ENCODE results near the gene SMARCD3.

Gene SMARCD3

DNA sequence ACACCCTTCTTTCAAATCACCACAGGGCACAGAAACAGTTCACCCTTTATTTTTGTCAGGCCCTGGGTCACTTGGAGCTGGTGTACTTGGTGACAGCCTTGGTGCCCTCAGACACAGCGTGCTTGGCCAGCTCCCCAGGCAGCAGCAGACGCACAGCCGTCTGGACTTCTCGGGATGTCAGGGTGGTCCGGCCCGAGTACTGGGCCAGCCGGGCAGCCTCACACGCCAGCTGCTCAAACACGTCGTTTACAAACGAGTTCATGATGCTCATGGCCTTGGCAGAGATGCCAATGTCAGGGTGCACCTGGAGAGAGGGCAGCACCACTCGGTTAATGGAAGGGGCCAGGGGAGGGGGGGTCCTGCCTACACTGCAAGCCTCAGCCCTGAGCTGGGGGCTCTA, 40.7 kb downstream of the SMARCD3 start:
- no peak for DNase-seq

DNA sequence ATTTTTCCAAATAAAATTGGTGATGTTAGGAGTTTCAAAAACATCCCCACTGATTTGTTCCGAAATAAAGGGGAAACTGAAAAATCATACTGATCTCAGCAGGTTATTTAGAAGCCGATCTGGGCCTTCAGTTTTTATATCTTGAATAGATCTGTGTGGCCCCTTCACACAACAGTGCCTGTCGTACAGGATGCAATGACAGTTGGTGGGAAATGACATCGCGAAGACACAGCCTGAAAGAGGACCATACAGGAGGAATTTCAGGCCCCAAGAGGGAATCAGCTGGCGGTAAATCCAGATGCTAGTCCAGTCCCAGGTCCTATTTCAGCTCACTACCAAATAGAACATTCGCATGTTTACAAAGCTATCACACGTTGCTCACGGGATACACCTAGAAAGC, 41.2 kb downstream of the SMARCD3 start:
- no peak for DNase-seq

DNA sequence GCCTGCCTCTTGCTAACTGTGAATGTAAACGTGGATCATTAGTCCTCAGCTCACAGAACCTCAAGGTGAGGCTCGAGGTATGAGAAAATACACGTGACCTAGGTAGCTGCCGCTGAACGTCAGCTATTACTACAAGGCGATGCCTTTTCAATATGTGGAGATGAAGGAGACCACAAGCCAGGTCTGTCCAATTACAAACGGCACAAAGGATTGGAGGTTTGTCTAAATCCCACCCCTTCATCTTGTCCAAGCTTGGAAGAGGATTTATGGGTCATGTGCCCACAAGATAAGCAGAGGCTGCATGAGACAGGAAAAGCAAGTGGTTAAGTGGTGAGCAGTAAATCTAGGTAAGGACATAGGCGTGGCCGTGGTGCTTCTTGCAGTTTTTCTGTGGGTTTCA, 41.6 kb downstream of the SMARCD3 start:
- DNase-seq: no peak

DNA sequence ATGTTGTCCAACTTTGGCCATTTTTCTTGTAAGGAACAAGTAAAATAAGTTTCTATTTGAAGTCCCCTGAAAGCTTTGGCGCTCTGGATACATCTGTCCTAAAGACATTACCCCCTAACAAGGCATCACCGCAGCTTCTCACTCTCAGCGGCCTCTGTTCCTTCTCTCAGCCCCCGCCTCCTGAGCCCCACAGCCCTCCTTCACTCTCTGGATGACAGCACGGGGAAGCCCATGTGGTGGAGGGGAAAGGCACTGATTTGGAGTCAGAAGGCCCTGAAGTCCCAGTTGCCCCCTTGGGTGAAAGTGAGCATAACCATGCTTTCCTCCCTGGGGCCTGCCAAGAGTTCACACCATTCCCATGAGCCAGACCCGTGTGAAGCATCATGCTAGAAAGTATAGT, 42.8 kb downstream of the SMARCD3 start:
- DNase-seq: no peak

DNA sequence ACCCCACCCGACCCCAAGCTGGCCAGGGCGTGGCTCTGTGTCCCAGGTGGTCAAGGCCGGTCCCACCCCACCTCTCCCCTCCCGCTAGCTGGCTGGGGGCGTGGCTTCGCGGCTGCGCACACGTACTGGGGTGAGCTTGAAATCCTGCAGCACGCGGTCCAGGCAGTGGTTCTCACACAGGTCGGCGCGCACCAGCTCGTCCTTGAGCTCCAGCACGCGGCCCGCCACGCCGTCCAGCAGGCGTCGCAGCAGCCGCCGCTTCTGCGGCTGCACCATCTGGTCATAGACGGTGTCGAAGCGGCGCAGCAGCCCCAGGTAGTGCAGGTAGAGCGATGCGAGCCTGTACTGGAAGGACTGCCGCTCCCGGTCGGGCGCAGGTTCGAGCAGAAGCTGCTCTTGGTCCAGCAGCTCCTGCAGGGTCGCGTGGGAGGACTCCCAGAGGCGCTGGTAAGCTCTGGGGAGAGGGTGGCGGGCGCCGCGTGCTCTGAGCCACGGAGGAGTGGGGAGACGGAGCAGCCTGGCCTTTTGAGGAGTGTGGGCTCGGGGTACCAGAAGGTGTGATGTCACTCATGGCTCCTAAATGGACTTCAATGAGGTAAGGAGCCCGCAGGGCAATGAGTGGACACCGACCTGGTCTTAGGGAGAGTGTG, 44.0 kb downstream of the SMARCD3 start:
- DNase-seq: no peak

DNA sequence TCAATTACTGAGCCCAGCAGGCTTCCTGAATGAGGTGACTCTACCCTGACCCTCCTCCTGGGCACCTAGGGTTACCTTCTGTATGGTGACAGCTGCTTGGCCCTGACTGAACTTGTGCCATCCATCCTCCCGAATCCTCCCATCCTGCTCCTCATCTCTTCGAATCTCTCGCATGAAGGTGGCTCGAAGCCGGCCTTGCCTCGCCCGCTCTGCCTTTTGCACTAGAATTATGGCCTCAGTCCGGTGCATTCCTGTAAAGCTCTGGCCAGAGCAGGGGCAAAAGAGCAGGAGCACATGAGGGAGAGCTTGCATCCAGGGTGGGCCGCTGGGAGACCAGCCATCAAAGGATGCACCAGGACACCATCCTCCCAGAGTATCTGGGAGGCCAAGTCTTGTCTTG, 45.7 kb downstream of the SMARCD3 start:
- no peak for DNase-seq

DNA sequence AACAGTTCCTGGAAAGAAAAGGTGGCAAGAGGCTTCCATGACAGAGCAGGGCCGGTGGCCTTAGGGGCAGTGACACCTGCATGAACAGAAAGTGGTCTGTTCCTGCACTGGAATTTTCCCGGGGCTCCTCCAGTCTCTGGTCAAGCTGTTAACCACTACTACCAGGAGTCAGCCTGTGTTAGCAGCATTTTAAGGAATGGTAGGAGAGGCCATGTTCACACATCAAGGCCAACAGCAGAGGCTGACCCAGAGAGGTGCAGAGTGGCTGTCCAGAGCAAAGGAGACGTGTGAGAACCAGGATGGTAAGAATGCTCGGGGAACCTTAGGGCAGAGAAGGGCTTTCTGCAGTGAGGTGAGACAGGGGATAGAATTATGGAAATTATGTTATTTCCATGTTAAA, 46.7 kb downstream of the SMARCD3 start:
- DNase-seq: no peak

DNA sequence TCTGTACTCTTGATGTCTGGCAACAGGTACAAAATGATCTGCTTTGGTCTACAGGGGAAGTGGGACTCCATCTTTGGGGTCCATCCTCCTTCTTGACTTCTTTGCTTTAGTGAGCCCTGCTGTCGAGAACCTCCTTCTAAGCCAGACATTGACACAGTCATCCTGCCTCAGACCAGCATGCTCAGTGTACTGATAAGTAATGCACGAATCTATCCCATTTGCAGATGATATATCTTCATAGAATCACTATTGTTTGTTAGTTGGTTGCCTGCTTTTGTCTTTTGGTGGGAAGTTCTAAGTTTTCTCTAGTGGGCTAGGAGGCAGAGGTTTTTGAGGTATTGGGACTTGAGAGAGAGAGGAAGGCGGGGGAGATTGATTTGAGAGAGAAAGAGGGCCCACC, 47.1 kb downstream of the SMARCD3 start:
- no peak for DNase-seq

DNA sequence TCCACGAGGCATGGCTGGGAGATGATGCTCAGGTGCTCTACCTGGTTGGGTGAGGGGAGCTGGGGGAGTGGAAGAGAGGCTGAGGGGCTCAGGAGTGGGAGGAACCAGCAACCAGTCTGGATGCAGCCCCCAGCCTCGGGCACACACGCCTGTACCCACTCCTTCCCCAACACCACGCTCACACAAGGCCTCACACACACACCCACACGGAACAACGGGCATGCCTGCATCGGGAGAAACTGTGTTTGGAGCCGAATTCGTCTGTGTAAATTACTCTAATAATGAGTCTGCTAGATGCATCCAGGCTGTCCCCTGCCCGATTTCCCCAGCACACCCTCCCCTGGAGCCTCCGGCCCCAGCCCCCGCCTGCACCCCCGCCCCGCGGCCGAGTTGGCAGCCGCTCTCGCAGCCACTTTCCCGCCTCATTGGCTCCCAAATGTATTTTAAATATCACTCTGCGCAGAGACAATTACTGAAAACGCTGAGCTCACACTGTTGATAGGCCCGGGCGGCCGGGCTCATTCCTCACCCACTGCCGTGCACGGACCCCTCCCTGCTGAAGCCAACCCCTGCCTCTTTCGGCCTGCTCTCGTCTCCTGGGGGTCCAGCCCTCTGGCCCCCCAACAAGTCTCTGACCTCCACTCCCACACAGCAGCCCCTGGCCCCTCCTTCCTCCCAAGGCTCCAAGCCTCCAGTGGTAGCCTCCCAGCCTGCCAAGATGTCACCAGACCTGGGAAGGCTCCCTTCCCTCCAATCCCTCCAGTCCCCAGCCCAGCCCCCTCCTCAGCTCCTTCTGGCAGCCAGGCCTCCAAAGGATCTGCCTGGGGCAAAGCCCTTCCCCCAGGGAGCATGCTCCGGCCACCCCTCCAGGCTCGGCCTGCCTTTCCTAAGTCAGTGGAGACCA, 49.3 kb downstream of the SMARCD3 start:
- no peak for DNase-seq

DNA sequence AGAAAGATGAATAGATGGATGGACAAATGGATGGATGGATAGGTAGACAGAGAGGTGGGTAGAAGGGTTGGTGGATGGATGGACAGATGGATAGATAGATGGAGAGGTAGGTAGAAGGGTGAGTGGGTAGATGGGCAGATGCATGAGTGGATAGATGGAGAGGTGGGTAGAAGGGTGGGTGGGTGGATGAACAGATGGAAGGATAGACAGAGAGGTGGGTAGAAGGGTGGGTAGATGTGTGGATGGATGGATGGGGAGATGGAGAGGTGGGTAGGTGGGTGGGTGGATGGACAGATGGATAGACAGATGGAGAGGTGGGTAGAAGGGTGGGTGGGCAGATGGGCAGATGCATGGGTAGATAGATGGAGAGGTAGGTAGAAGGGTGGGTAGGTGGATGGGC, 50.6 kb downstream of the SMARCD3 start:
- no peak for DNase-seq

DNA sequence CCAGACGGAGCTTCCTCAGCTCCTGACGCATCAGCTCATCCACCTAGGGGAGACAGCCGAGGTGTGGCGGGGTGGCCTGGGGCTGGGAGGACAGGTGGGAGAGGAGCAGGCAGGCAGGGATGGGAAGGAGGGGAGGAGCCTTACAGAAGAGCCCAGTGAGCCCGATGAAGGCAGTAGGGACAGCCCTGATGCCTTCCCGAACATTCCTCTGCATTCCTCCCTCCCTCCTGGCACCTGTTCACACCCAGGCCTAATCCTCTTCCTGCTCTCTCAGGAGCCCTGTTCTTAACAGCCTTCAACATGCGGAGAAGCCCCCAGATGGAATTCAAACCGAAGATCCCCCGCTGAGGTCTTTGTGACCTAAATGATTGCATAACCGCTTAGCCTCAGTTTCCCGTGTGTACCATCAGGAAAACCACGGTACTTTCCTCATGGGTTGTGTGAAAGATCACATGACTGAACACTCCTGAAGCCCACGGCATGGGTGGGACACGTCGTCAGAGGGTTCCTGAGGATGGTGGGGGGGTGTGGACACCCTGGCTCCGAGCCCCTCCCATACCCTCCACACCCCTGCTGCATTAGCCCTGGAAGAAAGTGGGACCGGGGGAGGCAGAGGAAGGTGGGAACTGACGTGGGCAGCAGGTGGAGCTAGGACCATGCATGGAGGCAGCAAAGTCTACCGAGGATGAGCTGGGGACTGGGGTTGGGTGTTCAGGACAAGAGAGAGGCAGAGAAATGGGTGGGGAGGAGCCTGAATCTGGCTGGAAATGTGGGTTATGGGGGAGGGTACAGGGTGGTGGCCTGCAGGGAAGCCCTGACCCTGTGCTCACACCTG, 52.7 kb downstream of the SMARCD3 start:
- DNase-seq: no peak

DNA sequence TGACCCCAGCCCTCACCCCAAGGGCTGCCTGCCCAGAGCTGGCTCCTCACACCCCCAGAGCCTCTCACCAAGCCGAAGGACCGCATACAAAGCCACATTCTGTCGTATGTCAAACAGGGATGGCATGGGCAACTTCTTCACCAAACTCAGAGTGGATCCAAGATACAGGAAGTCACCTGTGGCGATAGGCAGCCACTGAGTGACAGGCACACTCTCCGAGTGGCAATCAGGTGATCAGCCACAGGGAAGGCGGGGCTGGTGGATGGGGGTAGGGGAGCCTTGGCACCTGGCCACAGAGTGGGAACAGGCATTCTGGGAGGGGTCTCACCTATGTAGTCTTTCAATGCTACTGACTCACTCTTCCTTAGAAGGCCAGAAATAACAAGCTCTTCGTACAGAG, 54.3 kb downstream of the SMARCD3 start:
- no peak for DNase-seq

DNA sequence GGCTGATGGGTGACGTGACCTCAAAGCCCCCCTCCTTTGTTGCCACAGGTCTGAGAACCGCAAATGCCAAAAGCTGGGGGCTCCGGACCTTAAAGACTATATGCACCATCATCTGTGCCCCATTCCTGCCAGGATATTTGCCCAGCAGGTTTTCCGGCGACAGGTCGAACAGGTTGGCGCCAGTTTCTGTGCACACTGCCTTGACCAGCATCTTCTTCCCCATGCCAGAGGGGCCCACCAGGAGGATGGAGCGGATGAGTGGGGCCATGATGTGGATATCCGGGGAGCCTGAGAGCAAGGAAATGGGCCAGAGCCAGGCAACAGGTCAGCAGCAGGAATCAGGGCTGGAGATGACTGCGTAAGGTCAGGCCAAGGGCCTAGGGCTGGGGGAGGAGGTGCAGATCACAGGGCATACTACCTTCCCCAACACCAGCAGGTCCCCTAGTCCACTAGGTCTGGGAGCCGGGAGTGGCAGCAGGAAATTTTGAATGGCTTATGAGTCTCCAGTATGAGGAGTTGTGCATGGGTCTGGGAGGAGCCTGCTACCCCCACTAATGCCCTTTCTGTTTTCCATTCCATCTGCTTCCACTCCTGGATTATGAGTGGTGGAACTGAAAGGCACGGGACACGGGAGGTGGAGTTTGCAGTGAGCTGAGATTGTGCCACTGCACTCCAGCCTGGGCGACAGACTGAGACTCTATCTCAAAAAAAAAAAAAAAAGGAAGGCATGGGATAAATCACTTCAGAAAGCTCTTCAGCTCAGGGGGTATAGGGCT, 55.1 kb downstream of the SMARCD3 start:
- no peak for DNase-seq

DNA sequence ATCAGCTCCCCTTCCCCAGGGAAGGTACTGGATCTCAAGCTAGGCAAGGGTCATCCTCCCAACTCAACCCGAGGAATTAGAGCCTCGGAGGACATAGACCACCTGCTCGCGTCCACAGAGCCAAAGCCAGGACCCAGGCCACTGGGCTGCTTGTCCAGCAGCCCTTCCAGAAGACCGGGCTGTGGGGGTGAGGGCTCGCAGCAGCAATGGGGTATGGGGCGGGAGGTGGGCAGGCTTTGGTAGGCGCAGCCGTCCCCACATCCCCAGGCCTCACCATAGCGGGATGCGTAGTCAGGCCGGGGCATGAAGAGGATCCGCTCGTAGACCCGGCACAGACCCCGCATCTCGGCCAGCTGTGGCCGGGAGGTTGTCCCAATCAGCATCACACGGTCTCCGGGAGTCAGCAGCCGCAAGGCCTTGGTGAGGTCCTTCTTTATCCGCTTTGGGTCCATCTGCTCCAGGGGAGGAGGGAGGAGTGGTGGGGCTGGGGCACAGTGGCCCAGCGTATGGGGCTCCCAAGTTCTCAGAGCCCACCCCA, 56.4 kb downstream of the SMARCD3 start:
- DNase-seq: no peak

DNA sequence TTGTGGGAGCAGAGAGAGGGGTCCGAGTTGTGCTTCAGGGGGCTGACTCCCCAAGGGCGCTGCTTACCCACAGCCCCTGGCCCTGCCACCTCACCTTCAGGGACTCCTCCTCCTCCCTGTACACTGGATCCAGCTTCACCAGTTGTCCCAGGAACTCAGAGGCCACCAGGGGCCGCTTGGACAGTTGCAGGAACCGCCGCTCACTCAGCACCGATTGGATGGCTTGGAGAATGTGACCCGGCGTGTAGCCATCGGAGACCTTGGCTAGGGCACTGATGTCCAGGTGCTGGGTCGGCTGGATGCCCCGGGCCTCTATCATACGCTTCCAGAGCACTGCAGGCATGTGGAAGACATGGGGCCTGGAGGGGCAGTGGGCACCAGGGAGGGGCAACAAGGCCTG, 57.0 kb downstream of the SMARCD3 start:
- no peak for DNase-seq

DNA sequence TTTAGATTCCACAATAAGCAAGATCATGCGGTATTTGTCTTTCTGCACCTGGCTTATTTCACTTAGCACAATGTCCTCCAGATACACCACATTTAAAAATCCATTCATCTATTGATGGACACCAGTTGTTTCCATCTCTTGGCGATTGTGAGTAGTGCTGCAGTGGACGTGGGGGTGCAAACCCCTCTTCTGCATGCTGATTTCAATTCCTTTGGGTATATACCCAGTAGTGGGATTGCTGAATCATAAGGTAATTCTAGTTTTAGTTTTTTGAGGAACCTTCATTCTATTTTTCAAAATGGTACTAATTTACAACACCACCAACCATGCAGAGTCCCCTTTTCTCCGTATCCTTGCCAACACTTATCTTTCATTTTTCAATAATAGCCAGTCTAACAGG, 59.5 kb downstream of the SMARCD3 start:
- DNase-seq: no peak
